ENCODE data around the gene ARMH3.

The ARMH3 gene

DNA sequence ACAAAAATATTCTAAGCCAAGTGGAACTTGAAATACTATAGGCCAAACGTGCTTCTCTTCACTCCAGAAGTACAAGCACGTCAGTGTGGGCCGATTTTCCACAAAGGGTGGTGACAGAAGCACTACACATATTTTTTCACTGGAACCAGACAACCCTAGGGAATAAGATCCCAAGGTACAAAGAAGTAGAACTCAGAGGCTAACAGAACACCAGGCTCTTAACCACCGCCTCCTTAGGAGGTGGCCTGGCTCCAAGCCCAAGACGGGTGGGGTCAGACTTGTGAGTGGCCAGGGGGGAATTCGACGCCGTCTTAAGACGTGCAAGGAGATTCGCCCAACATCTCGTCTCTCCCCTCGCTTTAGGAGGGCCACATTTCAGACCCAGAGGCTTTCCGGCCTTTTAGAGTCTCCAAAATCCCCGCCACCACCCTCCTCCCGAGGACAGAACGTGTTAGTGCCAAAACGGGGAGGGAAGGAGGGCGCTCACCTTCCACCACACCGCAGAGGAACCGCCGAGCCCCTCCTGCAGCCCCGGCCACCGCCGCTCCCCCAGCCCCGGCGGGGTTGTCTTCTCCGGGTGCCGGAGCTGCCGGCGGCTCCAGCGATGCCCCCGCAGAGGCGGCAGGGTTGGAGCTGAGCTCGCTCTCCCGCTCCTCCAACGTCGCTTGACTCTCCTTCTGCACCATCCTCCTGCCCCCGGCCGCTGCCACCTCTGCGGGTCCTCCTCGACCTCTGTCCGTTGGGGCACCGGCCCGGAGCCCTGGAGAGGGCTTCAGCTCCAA, 238.4 kb downstream of the ARMH3 start:
- in situ Hi-C loops (cut with HindIII; ENCODE audit: low sequenced_read_pairs): no loop called here

DNA sequence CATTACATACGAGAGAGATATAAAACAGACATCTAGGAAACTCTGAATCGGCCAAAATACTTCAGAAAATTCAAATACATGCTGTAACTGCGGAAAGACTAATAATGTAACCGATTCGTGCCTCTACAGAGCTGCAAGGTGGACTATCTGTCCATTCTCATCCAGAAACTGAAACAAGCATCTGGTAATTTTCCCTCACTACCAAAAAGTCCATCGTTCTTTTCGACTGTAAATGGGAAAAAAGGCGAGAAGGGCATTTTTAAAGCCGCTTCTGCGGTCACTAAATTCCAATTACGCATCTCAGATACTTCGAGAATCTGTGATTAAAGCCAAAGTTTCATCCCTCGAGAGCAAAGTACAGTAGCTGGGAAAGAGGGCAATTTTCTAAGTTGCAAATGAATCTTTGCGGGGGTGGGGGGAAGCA, 239.0 kb downstream of the ARMH3 start:
- in situ Hi-C loops (cut with HindIII; ENCODE audit: low sequenced_read_pairs): no loop called here

DNA sequence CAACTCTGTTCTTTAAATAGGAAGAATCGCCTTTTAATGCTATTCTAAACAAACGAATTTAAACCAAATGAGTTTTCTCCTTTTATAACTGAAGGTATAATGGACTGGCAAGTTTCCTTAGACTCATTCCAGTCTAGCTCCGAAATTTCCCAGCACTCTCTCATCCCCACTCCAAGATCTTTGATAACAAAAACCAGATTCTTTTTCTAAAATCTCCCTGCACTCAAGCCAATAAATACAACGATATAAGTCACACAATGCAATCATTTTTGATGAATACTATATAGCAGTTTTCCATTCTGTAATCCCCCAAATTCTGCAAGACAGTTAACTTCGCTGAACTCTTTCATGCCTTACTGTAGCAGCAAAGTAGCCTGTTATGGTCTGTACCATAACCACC, 239.6 kb downstream of the ARMH3 start:
- in situ Hi-C loops (cut with HindIII; ENCODE audit: low sequenced_read_pairs): no loop called here

DNA sequence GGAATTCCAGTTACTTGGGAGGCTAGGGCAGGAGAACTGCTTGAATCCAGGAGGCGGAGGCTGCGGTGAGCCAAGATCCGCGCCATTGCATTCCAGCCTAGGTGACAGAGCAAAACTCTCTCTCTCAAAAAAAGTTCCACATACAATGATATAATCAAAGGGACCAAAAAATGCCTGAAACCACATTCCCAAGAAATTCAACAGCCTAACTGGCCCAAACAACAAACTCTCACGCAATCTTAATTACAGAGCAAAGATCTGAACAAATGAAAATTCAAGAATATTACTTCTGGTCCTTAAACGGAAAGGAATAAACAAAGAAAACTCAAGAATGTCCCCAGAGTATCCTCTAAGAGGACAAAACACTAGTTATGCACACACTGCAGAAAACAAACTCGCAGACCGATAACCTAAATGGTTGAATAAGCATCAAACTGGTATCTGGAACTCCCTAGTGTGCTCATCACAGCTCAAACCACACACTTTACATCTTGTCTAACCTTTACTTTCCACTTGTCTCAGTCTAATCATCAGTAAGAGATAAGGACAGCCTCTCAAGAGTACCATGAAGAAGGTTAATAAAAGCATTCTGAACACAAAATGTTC, 241.4 kb downstream of the ARMH3 start:
- in situ Hi-C loops (cut with HindIII; ENCODE audit: low sequenced_read_pairs): no loop called here

DNA sequence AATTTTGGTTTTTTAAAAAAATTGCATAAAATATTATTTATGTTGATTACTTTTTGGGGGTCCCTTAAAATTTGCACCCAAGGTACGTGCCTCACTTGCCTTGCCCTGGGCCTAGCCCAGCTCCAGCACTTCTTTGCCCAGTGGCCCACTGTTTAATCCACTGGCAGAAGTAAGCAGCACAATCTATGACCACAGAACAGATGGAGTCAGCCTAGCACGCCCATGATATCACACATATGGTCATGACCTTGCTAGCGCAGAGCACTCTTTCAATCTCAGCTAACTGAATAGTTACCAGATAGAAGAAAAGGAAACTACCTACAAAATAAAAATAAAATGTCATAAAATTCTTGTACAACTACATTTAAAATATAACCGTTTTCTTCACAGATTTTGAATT, 243.4 kb downstream of the ARMH3 start:
- in situ Hi-C loops (cut with HindIII; ENCODE audit: low sequenced_read_pairs): no loop called here

DNA sequence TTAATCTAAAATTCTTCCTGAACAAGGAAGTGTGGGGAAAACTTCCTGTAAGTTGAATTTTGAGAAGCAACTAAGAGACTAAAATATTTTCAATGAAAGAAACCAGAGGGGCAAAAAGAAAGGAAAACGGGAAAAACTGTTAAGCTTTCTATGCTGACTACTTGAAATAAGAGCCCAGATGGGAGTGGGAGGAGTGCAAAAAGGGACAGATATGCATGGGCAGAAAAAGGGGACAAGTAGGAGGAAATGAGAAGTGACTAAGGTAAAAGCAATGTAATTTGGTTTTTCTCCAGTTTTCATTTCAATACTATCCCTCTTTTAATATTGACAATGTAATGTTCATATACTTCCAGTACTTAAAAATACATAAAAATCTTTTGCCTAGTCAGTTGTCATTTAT, 248.8 kb downstream of the ARMH3 start:
- in situ Hi-C loops (cut with HindIII; ENCODE audit: low sequenced_read_pairs): no loop called here

DNA sequence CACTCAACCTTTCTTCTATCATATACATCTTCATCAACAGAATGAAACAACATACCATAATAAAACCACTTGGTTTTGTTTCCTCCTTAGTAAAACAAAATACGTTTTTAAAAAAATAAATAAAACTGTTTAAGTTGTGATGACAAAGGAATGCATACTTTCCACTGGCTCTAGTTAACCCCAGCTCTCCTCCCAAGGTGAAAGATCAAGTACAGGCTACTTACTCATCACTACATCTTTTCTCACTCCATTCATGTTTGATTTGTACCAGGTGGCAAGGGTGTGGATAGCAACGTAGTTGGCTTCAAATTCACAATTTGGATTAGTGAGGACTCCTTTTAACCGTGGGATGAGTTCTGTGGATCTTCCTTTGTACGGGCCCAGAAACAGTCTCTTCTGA, 252.5 kb downstream of the ARMH3 start:
- in situ Hi-C loops (cut with HindIII; ENCODE audit: low sequenced_read_pairs): no loop called here

DNA sequence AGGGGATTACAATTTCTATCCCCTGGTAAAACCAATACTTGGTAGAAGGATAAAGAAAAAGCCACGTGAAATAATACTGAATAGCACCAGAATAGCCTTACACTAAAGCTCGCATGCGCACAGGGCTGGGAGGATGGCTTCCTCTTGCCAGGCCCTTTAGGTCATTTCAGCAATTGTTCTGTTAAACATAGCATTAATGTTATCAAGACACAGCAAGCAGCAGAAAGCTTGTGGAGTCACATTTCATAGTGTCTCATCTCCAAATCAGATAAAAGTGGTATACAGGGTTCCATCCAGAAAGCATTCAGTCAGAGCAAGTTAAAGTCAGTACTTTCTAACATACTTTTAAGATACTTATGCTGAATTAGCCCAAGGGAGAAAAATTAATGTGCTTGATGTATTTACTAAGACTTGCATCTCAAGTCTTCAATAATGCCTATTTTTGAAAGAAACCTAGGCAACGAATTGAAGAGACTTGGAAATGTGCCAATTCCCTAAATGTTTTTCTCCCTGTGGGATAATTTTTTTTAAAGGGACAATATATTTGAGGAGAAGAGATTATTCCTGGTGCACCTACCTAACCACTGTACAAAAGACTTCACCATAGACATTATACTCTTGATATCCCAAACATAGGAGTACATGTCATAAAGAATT, 258.4 kb downstream of the ARMH3 start:
- in situ Hi-C loops (cut with HindIII; ENCODE audit: low sequenced_read_pairs): no loop called here
